ENCODE data around the gene SLC12A2.
A peak's percentile ranks its signal among the peaks of the same experiment; 100 is the strongest.

- TF ChIP-seq REST (IDR thresholded peaks at IDR 0.05; ENCODE audit: borderline replicate concordance): no peak
- peak; percentile 68 for TF ChIP-seq CTCF (IDR thresholded peaks at IDR 0.05; ENCODE audit: poor library complexity, severe bottlenecking)
- TF ChIP-seq POLR2AphosphoS5 (IDR thresholded peaks at IDR 0.05): no peak
These were observed 253 bp downstream of the SLC12A2 start for GRCh38 chr5:128083811-128084227.

All from neural cell (in vitro differentiated cells).